ENCODE results near the gene RGS14. TPM values are rescaled to one million over a fixed set of nuclear protein-coding genes. Genes with fewer than 3 reads are reported as not detected.

RGS14 gene
- total RNA-seq, 1 experiment from 2014 or later, result 9.4 TPM

DNA sequence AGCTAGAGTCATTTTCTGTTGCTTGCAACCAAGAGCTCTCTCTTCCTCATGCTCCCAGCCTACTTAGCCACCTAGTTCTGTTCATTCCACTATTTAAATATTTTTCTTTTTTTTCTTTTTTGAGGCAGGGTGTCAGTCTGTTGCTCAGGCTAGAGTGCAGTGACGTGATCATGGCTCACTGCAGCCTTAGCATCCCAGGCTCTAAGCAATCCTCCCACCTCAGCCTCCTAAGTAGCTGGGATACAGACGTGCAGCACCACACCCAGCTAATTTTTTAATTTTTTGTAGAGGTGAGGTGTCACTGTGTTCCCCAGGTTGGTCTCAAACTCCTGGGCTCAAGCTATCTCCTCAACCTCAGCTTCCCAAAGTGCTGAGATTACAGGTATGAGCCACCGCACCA is 56.8 kb downstream of the RGS14 start:
- BruUV-seq (replicated peaks), result no TSS peak
- no peaks in the 10 kb centered on the region for H3K36me3 ChIP-seq (ENCODE audit: control insufficient read depth in 1 of 2, insufficient read depth in 2 of 2, low read length in 2 of 2)
- ChIA-PET RAD21 (ENCODE audit: low non-redundant PET in 1 of 2, low total read pairs in 2 of 2, uncharacterized antibody in 2 of 2, unreplicated experiment in 2 of 2) (no interaction called here), CTCF (interaction anchor here (1.1 to 3.7 kb wide), 3 partner anchors 11 to 41 kb away, joined by 3 to 9 read pairs (median 4); no protein-coding TSS in a partner anchor), POLR2A (no interaction called here)
- no peak overlapping the region for H3K4me3 ChIP-seq (replicated peaks in 1 of 2; ENCODE audit: low read depth in 1 of 2, low read length in 2 of 2)
- H3K9me3 ChIP-seq (ENCODE audit: control insufficient read depth in 1 of 2, insufficient read depth in 1 of 2, low read depth in 1 of 2, low read length in 2 of 2), result no peaks in the 10 kb centered on the region
- H3K27ac ChIP-seq (ENCODE audit: low read depth, low read length), result no peak overlapping the region
- no peak overlapping the region for H3K9ac ChIP-seq (ENCODE audit: low read length)
- H3K4me2 ChIP-seq (ENCODE audit: low read length), result no peak overlapping the region
- H2AFZ ChIP-seq (ENCODE audit: low read depth, low read length, poor library complexity, severe bottlenecking), result no peak overlapping the region
- peaks cover 0 to 5% of the 10 kb centered on the region in 2 experiments; a peak in 1 of 4 replicates for H3K4me1 ChIP-seq (ENCODE audit: control insufficient read depth in 1 of 2, insufficient read depth in 2 of 2, low read length in 2 of 2)
- no peaks in the 10 kb centered on the region for H3K27me3 ChIP-seq (ENCODE audit: insufficient read depth, low read length)
- no peak for DNase-seq (ENCODE audit: low read depth, low spot score)
- intact Hi-C loops (cut with micrococcal nuclease), result no loop called here
- no peak for TF ChIP-seq RAD21 (IDR thresholded peaks at IDR 0.05; ENCODE audit: low read depth)
- TF ChIP-seq, protein P1, sequence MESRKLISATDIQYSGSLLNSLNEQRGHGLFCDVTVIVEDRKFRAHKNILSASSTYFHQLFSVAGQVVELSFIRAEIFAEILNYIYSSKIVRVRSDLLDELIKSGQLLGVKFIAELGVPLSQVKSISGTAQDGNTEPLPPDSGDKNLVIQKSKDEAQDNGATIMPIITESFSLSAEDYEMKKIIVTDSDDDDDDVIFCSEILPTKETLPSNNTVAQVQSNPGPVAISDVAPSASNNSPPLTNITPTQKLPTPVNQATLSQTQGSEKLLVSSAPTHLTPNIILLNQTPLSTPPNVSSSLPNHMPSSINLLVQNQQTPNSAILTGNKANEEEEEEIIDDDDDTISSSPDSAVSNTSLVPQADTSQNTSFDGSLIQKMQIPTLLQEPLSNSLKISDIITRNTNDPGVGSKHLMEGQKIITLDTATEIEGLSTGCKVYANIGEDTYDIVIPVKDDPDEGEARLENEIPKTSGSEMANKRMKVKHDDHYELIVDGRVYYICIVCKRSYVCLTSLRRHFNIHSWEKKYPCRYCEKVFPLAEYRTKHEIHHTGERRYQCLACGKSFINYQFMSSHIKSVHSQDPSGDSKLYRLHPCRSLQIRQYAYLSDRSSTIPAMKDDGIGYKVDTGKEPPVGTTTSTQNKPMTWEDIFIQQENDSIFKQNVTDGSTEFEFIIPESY (IDR thresholded peaks at IDR 0.05; ENCODE audit: extremely low read depth, insufficient replicate concordance, low read length), result no peak
- no peak for TF ChIP-seq CBX3 (IDR thresholded peaks at IDR 0.05; ENCODE audit: low read depth)
- TF ChIP-seq POLR2AphosphoS5 (IDR thresholded peaks at IDR 0.05; ENCODE audit: low read depth, low read length), result no peak
- TF ChIP-seq JUND (IDR thresholded peaks at IDR 0.05), result no peak
- no peak for TF ChIP-seq TCF7L2 (IDR thresholded peaks at IDR 0.05; ENCODE audit: borderline replicate concordance, extremely low read depth, insufficient read depth, insufficient read length)
- no peak for TF ChIP-seq POLR2A (IDR thresholded peaks at IDR 0.05; ENCODE audit: borderline replicate concordance, extremely low read depth, insufficient read depth, insufficient read length)
- no peak for TF ChIP-seq SIN3A (IDR thresholded peaks at IDR 0.05; ENCODE audit: low read depth)
- no peak for TF ChIP-seq EZH2phosphoT487 (IDR thresholded peaks at IDR 0.05; ENCODE audit: borderline replicate concordance)
- TF ChIP-seq, protein P2, sequence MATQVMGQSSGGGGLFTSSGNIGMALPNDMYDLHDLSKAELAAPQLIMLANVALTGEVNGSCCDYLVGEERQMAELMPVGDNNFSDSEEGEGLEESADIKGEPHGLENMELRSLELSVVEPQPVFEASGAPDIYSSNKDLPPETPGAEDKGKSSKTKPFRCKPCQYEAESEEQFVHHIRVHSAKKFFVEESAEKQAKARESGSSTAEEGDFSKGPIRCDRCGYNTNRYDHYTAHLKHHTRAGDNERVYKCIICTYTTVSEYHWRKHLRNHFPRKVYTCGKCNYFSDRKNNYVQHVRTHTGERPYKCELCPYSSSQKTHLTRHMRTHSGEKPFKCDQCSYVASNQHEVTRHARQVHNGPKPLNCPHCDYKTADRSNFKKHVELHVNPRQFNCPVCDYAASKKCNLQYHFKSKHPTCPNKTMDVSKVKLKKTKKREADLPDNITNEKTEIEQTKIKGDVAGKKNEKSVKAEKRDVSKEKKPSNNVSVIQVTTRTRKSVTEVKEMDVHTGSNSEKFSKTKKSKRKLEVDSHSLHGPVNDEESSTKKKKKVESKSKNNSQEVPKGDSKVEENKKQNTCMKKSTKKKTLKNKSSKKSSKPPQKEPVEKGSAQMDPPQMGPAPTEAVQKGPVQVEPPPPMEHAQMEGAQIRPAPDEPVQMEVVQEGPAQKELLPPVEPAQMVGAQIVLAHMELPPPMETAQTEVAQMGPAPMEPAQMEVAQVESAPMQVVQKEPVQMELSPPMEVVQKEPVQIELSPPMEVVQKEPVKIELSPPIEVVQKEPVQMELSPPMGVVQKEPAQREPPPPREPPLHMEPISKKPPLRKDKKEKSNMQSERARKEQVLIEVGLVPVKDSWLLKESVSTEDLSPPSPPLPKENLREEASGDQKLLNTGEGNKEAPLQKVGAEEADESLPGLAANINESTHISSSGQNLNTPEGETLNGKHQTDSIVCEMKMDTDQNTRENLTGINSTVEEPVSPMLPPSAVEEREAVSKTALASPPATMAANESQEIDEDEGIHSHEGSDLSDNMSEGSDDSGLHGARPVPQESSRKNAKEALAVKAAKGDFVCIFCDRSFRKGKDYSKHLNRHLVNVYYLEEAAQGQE (IDR thresholded peaks at IDR 0.05; ENCODE audit: low read depth), result no peak
- no peak for TF ChIP-seq MAX (IDR thresholded peaks at IDR 0.05)
- TF ChIP-seq ATF3 (IDR thresholded peaks at IDR 0.05), result no peak
- no peak for TF ChIP-seq EZH2 (IDR thresholded peaks at IDR 0.05)
- TF ChIP-seq, protein P3, sequence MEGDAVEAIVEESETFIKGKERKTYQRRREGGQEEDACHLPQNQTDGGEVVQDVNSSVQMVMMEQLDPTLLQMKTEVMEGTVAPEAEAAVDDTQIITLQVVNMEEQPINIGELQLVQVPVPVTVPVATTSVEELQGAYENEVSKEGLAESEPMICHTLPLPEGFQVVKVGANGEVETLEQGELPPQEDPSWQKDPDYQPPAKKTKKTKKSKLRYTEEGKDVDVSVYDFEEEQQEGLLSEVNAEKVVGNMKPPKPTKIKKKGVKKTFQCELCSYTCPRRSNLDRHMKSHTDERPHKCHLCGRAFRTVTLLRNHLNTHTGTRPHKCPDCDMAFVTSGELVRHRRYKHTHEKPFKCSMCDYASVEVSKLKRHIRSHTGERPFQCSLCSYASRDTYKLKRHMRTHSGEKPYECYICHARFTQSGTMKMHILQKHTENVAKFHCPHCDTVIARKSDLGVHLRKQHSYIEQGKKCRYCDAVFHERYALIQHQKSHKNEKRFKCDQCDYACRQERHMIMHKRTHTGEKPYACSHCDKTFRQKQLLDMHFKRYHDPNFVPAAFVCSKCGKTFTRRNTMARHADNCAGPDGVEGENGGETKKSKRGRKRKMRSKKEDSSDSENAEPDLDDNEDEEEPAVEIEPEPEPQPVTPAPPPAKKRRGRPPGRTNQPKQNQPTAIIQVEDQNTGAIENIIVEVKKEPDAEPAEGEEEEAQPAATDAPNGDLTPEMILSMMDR (IDR thresholded peaks at IDR 0.05 in 2 of 3, conservative IDR thresholded peaks at IDR 0.05 in 1 of 3; ENCODE audit: borderline replicate concordance in 1 of 3, insufficient read depth in 1 of 3, low read depth in 2 of 3, low read length in 2 of 3), result no peak
- ATAC-seq, result no peak
- no peaks in the 10 kb centered on the region for H3K9me2 ChIP-seq (ENCODE audit: insufficient read depth)
- no peaks in the 10 kb centered on the region for H4K20me1 ChIP-seq (ENCODE audit: insufficient read depth)
- no peaks in the 10 kb centered on the region for H3K79me2 ChIP-seq (ENCODE audit: insufficient read depth, low read length)

All from HCT116 (cell line).